GM12872 (cell line): ENCODE results near the gene ADGRL3.

ENCODE experiments used
- CTCF ChIP-seq: IDR thresholded peaks from 3 replicates; pipeline ENCODE4 v1.5.1; 2011; ENCODE audit warnings: low read depth, mild to moderate bottlenecking, low read length, moderate library complexity; ENCODE audit not compliant: insufficient read depth

Gene ADGRL3

GRCh38 chr4:61549336-61549735 lies 349.2 kb downstream of the ADGRL3 start:
- TF ChIP-seq CTCF = no peak

- no peak for TF ChIP-seq CTCF
Observed at GRCh38 chr4:61553557-61554125, 353.5 kb downstream of the ADGRL3 start.

- TF ChIP-seq CTCF = no peak
Observed at GRCh38 chr4:61555789-61556188, 355.7 kb downstream of the ADGRL3 start.

GRCh38 chr4:61556277-61556676 lies 356.2 kb downstream of the ADGRL3 start:
- TF ChIP-seq CTCF = no peak

- TF ChIP-seq CTCF = no peak
Observed at GRCh38 chr4:61559396-61559795, 359.3 kb downstream of the ADGRL3 start.

- TF ChIP-seq CTCF = no peak
Observed at GRCh38 chr4:61561028-61561427, 360.9 kb downstream of the ADGRL3 start.

- TF ChIP-seq CTCF = no peak
Observed at GRCh38 chr4:61571761-61572559, 371.8 kb downstream of the ADGRL3 start.
